HL-60/S4 (cell line): ENCODE results near the gene NHS.

ENCODE experiments used
- in situ Hi-C: fragments of 300-500 bp; cut with MboI; formaldehyde crosslinking; loops from 2 replicates; pipeline ENCODE4 v1.14.3; 2022; ENCODE audit warnings: low sequenced_read_pairs

The NHS gene

DNA sequence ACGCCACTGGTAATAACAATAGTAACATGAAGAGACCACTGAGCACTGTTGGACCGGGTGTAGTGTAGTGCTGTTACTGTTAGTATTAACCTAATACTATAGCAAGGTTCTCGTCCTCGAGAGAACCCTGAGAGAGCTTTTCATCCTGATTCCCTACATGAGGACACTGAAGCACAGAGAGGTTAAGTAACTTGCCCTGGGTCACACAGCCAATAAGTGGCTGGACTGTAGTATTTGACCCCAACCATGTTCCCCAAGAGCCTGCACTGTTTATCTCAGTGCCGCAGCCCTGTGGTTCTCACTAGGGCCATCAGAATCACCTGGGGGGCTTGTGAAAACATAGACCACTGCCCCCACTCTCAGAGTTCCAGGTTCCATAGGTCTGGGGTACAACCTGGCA is 372.7 kb downstream of the NHS start:
- in situ Hi-C loops, result no loop called here

DNA sequence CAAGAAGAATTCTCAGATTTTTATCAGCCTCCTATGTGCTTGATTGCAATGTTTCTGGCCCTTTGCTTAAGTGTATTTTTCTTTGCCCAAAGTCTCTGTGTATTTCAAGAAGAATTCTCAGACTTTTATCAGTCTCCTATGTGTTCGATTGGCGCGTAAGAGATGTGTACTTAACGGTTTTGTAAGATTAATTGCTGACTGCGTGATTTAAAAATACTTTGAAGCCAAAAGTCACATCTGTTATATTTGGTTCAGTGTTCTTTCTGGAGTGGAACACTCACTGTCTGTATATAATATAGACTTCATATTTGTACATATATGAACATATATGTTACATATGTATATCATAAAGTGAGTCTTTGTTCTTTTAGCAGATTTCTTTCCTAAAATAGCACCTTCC is 373.7 kb downstream of the NHS start:
- in situ Hi-C loops, result no loop called here

DNA sequence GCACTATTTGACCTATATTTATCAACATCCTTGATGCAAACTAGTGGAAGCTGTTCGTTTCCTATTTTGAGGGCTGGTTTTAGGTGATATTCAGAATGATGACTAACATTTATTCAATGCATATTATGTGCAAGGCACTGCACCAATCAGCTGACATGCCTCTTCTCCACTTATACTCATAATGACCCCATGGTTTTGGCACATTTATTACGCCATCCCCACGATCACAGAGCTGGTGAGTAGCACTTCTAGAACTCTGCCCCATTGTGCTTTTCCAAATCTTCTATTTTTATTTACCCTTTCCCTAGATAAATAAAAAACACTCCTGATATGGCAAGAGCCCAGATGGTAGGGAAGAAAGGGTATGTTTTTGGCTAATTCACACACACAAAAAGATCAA is 375.4 kb downstream of the NHS start:
- in situ Hi-C loops, result no loop called here

DNA sequence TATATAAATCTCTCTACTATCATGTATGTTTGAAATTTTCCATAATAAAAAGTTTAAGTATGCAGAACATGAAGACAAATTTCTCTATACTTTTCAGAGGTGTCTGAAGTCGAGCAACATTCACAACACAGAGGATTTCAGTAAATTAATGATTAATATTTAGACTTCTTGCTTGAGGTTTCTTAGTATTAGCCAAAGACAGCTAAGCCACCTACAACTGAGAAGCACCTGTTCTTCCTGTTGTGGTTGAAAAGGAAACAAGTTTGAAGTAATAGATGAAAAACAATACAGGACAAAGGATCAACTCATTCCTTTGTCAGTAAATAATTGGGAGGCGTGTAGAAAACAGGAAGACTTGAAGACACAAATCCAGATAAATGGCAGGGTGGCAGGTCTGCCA is 383.4 kb downstream of the NHS start:
- in situ Hi-C loops, result no loop called here

DNA sequence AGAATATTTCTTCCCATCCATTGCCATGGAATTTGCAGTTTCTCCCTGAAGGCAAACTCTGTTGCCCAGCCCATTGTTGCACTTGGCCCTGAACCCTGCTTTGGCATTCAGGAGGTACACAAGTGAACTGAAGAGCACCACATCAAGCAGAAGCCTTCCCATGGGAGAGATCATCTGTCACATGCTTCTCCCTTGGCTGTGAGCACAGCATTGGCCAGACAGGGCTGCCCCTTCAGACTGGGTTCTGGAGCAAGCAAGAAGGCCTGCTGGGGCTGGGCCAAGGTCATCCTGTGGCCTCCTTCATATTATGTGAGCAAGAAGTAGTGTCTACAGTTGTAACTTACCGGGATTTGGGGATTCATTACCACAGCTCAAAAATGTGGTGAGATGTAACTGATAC is 385.0 kb downstream of the NHS start:
- in situ Hi-C loops, result no loop called here

DNA sequence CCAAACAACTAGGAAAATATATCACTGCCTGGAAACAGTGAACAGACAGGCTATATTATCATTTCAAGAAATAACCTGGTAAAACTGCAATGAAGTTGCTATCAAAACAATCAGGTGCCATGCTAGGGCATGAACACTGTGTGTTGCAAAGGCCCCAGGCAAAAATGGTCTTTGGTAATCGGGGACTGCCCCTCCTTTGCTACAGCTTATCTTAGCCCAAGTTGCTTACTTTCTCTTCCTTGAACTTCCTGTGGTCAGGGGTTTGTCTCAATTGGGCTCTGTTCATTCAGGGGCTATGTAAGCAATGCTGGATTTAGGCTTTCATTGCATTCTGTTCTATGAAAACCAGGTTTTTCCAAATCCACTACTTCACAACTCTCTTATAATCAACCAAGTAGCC is 392.7 kb downstream of the NHS start:
- in situ Hi-C loops, result no loop called here

DNA sequence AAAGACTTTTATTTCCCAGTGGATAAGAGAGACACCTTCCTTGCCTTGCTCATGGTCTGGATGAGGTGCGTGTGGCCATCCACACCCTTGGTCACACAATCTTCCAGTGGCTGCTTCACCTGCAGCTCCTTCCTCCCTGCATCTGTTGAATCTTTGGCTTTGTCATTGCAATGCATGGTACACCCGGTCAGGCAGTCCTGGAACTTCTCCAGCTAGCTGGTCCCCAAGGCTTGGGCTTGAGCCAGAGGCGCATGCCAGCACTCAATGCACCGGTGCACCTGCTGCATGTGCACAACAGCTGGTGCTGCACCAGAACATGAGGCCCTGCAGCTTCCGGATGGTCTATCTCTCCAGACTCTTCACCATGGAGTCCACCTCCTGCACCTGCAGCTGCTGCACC is 394.0 kb downstream of the NHS start:
- in situ Hi-C loops, result no loop called here

DNA sequence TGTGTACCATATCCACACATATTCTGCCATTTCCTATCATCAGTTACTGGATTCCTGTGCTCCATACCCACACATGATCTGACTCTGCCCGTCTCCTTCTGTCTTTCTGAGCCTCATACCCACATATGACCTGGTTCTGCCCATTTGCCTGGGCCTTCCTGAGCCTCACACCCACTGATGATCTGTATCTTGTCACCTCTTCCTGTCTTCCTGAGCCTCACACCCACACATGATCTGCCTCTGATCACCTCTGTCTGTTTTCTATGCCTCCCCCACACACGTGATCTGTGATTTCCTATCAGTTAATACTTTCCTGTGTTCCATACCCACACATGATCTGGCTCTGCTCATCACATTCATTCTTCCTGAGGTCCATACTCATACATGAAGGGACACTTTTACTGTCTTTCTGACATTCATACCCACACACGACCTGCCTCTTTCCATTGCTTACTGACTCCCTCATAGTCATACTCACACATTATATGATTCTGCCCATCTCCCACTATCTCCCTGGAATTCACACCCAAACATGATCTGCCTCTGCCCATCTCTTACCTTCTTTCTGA is 394.8 kb downstream of the NHS start:
- in situ Hi-C loops, result no loop called here

DNA sequence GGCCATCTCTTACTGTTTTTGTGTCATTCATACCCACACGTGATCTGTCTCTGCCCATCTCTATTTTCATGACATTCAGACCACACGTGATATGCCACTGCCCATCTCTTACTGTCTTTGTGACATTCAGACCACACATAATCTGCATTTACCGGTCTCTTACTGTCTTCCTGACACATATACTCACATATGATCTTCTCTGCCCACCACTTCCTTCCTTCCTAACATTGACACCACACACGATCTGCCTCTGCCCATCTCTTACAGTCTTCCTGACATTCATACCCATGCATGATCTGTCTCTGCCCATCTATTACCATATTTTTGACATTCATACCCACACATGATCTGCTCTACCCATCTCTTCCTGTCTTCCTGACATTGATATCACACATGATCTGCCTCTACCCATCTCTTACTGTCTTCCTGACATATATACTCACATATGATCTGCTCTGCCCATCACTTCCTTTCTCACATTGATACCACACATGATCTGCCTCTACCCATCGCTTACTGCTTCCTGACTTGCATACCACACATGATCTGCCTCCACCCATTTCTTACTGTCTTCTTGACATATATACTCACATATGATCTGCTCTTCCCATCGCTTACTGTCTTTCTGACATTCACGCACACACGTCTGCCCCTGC is 398.3 kb downstream of the NHS start:
- in situ Hi-C loops, result no loop called here

DNA sequence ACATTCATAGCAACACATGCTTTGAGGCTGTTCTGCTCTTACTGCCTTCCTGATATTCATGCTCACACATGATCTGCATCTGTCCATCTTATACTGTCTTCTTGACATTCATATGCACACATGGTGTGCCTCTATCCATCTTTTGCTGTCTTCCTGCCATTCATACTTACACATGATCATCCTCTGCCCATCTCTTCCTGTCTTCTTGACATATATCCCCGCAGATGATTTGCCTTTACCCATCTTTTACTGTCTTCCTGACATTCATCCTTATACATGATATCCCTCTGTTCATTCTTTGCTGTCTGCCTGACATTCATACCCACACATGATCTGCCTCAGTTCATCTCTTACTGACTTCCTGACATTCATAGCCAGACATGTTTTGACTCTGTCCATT is 399.1 kb downstream of the NHS start:
- in situ Hi-C loops, result no loop called here

DNA sequence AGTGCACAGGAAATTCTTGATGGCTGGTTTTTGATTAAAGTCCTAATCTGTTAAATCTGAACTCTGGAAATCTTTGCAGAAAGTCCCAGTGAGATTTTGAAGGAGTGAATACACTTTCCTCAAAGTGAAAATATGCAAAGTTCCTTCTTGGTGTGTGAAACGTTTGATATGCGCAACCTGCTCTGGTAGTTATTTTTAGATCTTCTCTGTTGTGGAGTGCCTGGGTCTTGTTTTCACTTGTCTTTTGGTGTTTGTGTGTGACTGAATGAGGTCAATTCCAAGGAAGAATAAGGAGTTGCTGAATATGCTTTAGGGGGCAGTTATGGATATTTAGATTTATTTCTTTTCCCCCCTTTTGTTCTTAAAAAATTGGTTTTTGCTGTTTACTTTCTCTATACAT is 404.0 kb downstream of the NHS start:
- in situ Hi-C loops, result loop anchor here (25.0 kb wide), 1 partner anchor 608 kb away; no protein-coding TSS in a partner anchor

DNA sequence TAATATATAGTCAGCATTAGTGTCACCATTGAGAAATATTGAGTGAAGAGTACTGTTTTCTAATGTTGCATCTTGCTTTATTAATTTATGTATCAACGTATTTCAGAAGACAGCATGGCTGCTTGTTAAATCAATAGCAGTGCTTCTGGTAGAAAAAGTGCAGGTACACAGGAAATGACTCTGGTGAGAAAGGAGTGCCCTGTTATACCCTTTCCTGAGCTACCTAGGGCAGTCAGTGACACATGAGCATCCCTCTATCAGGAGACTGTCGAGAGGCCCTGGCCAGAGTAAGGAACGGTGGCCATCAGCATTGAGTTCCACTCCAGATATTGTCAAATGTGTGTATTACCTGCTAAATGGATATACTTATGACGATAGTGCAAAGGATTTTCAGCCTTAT is 404.4 kb downstream of the NHS start:
- in situ Hi-C loops, result loop anchor here (25.0 kb wide), 1 partner anchor 608 kb away; no protein-coding TSS in a partner anchor
